ENCODE results near the gene NKAIN2.
"Not testable (repeated sequence)": the region's sequence is repeated elsewhere in the genome, so short reads cannot be mapped to it uniquely, and the experiment has no call there.

NKAIN2 gene

DNA sequence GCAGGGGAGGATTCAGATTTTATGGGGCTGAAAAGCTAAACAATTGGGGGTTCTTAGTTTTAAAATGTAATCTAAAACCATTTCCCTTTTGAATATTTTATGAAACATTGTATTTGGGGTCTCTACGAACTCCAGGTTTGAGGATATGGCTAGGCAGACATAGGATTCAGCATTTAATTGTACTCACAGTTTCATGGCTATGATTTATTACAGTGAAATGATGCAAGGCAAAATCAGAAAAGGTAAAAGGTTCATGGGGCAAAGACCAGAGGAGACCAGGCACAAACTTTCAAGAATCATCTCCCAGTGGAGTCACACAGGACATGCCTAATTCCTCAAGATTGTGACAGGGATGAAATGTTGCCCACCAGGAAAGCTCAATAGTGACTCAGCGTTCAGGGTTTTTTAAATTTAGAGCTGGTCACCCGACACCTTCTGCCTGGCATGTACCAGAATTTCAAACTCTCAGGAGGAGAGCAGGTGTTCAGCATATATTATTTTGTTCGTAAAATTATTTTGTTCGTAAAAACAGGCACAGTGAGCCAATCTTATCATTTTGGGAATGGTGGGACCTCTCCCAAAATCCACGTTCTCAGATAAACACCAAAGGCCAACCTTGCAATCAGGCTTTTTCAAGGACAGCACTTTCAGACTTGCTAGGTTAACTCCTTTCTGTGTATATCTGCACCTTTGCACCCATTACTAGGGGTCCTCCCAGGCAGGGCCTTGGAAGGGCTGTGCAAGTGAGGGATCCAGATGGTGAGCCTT lies 270.3 kb downstream of the NKAIN2 start:
- no peak for DNase-seq (ENCODE audit: low read depth in 2 of 3, low spot score in 2 of 3)

DNA sequence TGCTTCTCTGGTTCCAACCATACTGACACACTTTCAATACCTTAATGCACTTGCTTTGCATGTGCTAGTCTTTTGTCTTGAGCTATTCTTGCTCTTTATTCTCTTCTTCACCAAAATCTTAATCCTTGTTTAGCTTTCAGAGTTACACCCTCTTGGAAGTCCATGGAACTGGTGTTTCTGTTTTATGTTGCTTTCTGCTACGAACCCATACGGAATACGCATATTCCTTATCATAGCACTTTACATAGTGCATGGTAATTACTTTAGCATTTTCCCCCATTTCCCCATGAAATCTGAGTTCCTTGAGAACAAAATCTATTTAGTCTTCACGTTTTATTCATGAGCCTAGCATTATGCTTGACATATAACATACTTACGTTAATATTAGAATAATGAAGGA lies 270.9 kb downstream of the NKAIN2 start:
- DNase-seq (ENCODE audit: low read depth in 2 of 3, low spot score in 2 of 3): no peak

DNA sequence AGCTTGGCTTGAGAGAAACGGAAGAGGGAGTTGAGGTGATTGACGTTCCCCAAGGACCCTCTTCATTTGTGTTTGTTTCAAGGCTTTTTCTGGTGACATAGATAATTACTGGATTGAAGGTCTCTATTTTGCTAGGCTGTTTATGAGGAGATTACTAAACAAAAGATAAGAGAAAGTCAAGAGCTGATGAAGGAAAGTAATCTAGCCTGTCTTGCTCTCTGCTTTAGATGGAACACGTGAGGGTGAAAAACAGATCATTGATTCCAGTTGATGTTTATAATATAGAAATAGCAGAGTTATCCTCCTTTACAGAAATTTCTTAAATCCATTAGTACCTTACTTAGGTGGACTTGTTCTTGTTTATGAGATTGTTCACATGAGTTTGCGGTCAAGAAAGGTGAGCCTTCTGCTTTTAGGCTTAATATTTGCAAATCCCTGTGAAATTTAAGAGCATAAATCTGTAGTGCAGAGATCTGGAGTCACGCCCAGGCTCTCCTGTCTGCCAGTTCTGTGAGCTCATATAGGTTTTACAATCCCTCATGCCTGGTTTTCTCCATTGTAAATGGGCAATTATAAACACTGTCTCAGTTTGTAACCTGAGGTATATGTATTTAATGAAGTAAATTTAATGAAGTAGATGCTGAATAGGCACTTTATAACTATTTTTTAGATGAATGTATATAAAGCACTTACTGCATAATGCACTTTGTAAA lies 272.8 kb downstream of the NKAIN2 start:
- no peak for DNase-seq (ENCODE audit: low read depth in 2 of 3, low spot score in 2 of 3)

DNA sequence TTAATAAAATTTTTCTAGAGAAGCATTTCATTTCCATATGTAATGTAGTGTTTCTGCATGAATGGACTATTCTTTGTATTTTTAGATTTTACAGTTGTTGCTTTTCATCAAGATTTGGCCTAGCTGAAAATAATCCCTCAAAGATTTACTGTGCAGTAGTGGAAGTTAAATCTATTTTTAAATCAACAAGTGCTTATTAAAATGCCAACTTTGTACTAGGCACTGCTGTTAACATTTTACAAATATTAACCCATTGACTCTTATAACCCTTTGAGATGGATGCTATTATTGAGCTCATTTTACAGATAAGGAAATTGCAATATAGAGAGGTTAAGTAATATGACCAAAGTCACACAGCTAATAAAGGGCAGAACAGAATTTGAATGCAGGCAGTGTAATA lies 274.5 kb downstream of the NKAIN2 start:
- DNase-seq (ENCODE audit: low read depth in 2 of 3, low spot score in 2 of 3): no peak

DNA sequence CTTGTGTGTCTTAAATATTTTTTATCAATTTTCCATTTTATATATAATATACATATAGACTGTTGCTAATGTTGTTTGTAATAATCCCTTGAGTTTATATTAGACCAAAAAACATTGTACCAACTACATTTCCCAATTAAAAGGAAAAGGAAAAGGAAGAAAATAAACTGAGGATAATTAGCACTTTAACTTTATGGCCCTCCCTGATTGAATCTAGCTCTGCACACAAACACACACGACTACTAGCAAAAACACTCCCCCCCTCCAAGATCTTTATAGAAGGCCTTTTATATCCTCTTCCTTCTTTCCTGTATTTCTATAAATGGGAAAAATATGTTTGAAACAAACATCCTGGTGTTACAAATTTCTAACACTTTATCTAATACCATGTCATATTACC lies 276.8 kb downstream of the NKAIN2 start:
- no peak for DNase-seq (ENCODE audit: low read depth in 2 of 3, low spot score in 2 of 3)

DNA sequence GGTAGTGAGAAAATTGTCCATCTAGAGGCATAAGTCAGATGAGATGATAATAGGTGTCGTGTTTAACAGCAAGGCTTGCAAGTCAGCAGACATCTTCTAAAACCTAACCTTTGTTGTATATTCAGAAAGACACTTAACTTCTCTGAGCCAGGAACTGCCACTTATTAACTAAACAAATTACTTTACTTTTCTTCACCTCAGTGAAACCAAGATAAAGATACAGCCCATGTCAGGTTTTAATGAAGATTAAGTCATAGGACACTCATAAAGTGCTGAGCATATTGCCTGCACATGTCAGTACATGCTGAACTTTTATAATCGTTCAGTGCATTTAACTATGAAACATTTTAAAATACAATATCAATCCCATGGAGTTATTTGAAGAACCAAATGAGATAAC lies 286.8 kb downstream of the NKAIN2 start:
- no peak for DNase-seq (ENCODE audit: low read depth in 2 of 3, low spot score in 2 of 3)

DNA sequence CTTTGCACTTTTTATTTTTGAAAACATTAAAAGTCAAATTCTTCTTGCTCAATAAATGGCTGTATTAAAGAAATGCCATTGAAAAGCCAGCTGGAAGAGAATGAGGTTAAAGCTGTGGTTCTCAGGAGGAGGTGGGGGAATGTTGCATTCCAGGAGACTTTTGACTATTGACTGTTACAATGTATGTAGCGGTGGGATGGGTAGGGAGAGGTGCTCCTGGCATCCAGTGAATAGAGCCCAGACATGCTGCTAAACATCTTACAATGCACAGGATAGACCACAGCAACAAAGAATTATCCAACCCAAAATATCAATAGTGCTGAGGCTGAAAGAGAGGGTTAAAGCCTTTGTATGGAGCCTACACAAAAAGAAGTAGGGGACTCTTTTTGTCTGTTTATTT lies 295.9 kb downstream of the NKAIN2 start:
- DNase-seq (ENCODE audit: low read depth in 2 of 3, low spot score in 2 of 3): no peak

DNA sequence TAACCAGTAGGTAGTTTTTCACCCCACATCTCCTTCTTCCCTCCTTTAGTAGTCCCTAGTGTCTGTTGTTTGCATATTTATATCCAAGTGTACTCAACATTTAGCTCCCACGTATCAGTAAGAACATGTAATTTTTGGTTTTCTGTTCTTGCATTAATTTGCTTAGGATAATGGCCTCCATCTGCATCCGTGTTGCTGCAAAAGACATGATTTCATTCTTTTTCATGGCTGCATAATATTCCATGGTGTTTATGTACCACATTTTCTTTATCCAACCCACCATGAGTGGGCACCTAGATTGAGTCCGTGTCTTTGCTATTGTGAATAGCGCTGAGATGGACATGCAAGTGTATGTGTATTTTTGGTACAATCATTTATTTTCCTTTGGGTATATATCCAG lies 306.8 kb downstream of the NKAIN2 start:
- DNase-seq (ENCODE audit: low read depth in 2 of 3, low spot score in 2 of 3): no peak

DNA sequence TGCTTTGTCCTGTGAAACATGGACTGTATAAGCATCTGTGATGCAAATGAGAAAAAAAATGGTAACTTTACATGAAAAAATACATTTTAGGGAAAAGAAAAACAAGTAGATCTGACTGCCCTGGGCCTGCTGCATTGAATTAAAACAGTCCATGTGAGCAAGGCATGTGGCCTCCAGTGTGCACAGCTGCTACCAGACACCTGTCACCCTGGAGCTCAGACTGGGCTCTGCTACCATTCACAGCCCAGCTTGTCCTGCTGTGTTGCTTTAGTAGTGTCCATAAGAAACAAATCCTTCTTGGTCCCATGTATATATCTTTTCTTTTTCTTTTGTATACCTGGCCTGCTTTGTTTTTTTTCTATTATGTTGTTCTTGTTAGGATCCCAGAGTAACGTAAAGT lies 315.9 kb downstream of the NKAIN2 start:
- DNase-seq (ENCODE audit: low read depth in 2 of 3, low spot score in 2 of 3): no peak

DNA sequence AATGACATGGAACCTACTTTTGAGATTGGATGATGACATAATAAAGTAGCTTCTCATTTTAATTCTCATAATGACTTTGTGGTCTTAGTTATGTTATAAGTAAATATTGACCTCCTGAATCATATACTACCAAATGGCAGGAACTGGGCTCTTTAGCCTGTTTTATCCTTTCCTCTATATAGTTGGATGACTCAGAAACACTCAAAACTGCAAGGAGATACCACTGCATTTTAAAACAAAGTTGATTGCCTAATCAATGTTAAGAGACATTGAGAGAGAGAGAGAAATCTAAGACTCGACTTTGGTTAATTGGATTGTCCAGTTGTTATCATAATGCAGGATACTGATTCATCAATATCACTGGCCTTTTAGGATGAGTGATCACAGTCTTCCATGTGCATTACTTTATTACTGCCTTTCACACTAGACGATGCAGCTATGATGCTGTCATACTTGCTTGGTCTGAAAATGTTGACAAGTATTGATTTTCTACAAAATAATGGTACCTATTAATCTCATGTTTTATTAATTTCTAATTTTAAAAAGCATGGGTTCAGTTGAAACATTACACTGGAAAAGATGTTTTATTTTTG lies 320.0 kb downstream of the NKAIN2 start:
- DNase-seq (ENCODE audit: low read depth in 2 of 3, low spot score in 2 of 3): no peak

DNA sequence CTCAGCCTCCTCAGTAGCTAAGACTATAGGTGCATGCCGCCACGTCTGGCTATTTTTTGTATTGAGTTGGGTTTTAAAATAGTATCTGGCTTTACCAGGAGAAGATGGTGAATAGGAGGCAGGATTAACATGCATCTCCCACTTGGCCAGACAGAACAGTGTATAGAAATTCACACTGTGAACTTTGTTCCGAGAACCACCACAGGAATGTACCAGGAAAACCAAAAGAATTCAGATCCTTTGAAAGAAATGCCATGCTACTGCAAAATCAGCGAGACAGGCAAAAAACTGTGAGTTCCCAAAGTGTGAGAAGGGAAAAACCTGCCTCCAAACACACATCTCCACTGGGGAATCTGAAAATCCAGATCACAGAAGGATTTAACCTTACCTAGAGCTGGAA lies 327.6 kb downstream of the NKAIN2 start:
- DNase-seq (ENCODE audit: low read depth in 2 of 3, low spot score in 2 of 3): no peak

DNA sequence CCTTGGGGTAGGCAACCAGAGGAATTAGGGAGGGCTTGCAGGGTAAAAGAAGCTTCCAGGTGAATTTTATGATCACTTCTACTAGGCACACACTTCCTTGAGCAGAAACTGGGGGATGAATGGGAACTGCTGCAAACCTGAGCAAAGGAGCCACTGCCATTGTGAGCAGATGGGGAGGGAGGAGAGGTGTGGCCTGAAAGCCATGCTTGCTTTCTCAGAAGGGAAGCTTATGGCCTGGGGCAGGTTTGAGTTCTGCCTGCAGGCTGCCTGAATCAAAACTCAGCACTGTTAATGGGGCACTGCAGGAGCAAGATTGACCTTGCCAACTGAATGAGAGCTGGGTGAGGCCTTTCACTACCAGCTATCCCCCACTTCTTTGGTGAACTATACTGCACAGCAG lies 328.1 kb downstream of the NKAIN2 start:
- DNase-seq (ENCODE audit: low read depth in 2 of 3, low spot score in 2 of 3): no peak

DNA sequence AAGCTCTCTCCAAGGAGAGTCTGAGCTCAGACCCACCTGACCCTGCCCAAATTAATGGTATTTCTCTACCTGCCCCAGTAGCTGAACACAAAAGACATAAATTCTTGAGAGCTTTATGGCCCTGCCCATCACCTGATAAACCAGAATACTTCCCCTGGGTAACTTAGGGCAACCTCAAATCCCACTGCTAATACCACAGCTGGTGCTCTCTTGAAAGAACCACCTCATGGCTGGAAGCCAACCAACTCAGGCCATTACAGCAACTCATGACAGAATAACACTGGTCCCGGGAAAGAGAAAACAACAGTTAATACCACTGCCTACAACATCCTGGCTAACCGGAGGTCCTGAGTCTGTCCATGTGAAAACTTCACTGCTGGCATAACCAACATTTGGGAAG lies 328.6 kb downstream of the NKAIN2 start:
- no peak for DNase-seq (ENCODE audit: low read depth in 2 of 3, low spot score in 2 of 3)

DNA sequence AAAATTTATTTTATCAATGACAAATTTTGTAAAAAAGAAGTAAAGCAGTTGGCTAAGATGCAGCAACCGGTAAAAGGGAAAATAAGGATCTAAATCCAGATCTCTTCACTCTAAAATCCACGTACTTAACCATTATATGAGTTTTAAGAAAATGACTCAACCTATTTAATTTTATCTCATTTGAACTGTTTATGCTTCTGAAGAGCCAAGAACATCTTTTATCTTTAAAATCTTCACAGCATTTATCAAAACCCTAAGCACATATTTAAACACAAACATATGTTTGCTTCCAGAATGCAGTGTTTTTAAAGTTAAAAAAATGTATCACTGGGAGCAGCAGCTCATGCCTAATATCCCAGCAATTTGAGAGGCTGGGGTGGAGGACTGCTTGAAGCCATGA lies 339.2 kb downstream of the NKAIN2 start:
- no peak for DNase-seq (ENCODE audit: low read depth in 2 of 3, low spot score in 2 of 3)

DNA sequence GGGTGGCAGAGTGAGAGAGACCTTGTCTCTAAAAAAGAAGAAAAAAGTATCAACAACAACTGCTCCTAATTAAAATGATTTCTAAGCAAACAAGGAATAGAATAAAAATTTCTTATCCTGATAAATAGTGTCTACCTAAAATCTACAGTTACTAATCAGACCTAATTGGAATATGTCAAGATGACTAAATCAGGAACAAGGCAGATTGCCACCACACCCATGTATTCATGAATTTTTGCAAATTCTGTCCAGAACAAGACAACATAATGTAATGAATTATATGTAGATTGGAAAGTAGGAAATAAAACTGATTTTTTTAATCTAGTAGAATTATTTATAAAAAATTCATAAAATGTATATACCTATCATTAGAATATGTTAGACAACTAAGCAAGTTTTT lies 339.8 kb downstream of the NKAIN2 start:
- no peak for DNase-seq (ENCODE audit: low read depth in 2 of 3, low spot score in 2 of 3)

DNA sequence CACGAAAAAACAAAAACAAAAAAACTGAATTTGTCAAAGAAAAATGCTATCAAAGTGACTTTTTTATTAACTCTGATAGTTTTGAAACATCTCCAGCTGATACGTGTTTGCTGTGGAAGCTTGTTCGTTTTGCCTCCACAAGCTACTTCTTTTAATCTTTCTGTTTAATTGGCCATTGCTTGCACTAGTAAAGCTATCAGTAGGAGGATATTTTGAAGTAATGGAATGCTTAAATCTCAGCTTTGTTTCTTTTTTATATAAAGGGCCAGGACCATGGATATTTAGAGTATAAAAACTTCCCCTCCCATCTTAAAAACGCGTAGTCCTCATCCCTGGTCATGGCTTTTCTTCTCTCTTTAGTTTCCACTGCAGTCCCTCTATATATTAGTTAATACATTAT lies 344.0 kb downstream of the NKAIN2 start:
- no peak for DNase-seq (ENCODE audit: low read depth in 2 of 3, low spot score in 2 of 3)

DNA sequence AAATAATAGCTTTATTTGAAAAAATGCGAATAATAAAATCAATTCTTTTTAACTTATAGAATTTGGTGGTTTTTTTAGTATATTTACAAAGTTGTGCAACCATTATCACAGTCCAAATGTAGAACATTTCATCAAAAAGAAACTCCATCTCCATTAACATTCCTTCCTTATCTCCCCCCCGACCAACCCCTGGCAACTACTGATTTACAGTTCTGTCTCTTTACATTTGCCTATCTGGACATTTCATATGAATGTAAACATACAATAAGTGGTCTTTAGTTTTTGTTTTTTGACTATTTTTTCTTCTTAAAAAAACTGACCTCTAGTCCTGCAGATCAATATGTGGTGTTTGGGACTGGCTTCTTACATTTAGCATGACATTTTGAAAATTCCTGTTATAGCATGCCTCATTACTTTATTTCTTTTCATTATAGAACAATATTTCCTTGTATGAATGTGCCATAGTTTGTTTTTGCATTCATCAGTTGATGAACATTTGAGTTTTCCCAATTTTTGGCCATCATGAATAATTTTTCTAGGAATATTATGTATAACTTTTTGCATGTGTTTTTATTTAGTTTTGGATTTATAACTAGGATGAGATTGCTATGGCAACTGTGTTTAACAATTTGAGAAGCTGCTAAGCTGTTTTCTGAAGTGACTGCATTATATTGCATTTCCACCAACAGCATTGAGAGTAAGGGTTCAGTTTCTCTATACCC lies 344.7 kb downstream of the NKAIN2 start:
- no peak for DNase-seq (ENCODE audit: low read depth in 2 of 3, low spot score in 2 of 3)

DNA sequence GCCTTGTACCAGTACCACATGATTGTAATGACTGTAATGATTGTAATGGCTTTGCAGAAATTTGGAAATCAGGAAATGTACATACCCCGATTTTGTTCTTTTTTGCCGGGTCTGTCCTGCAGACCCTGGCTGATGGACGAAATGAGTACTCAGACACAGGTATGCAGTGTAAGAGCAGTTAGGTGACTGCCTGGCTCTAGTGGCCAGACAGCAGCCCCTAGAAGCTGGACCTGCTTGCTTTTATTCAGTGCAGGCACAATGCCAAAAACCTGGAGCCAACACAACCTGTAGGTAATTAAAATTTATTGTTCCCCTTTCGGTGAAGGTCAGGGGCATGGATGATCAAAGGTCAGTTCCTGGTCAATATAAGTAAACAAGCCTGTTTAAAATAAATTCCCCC lies 346.0 kb downstream of the NKAIN2 start:
- no peak for DNase-seq (ENCODE audit: low read depth in 2 of 3, low spot score in 2 of 3)

DNA sequence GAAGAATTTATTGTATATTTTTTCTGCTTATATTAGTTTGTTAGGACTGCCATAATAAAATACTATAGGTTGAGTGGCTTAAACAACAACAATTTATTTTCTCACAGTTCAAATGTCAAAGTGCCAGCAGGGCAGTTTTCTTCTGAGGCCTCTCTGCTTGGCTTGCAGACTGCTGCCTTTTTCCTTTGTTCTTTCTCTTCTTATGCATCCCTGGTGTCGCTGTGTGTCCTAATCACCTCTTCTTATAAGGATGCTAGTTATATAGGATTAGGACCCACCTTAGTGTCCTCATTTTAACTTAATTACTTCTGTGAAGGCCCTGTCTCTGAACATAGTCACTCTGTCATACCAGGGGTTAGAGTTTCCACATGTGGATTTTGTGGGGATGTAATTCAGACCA lies 354.4 kb downstream of the NKAIN2 start:
- no peak for DNase-seq (ENCODE audit: low read depth in 2 of 3, low spot score in 2 of 3)

DNA sequence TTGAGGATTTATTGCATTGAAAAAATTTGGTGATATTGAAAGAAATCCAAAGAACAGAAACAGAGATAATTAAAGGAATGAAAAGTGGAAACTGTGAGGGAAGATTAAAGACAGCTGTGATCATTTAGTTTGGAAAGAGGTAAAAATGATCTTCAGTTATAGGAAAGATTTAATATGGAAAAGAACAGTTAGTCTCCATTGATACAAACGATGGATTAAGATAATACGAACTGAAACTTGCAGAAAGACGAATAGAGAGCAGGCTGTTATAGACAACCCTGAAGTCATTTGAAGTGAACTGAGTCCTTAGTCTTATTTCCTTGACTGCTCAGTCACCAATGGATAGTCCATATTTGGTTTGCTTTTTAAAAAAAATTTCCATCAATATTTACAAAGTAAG lies 360.0 kb downstream of the NKAIN2 start:
- DNase-seq (ENCODE audit: low read depth in 2 of 3, low spot score in 2 of 3): no peak

DNA sequence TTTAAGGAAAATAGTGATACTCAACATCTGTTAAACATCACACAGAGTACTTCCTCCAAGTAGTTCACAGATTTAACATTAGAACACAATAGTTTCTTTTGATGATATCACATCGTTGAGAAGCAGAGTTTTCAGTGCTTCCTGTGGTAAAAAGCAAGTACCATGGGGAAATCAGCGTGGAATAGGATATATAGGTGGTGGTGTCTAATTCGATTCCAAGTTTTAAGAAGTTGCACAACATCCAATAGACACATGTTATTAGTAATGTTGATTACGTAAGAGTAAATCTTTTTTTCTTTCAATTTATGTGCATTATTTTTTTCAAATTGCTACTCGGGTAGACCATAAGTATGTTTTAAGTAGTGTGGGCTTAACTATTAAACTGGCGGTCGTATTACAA lies 360.7 kb downstream of the NKAIN2 start:
- DNase-seq (ENCODE audit: low read depth in 2 of 3, low spot score in 2 of 3): no peak

DNA sequence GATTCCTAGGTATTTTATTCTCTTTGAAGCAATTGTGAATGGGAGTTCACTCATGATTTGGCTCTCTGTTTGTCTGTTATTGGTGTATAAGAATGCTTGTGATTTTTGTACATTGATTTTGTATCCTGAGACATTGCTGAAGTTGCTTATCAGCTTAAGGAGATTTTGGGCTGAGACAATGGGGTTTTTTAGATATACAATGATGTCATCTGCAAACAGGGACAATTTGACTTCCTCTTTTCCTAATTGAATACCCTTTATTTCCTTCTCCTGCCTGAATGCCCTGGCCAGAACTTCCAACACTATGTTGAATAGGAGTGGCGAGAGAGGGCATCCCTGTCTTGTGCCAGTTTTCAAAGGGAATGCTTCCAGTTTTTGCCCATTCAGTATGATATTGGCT lies 363.6 kb downstream of the NKAIN2 start:
- not testable (repeated sequence) for DNase-seq (ENCODE audit: low read depth in 2 of 3, low spot score in 2 of 3)
